Measurements from ENCODE around the gene PIK3R2. TPM values are rescaled to one million over a fixed set of nuclear protein-coding genes. Genes with fewer than 3 reads are reported as not detected.

PIK3R2 gene
- polyA plus RNA-seq, 1 donor (not counting 4 experiments of a cell fraction or from before 2014, with no cell fraction given), result 13.9 TPM

GRCh38 chr19:18171605-18172327 lies 18.8 kb downstream of the PIK3R2 start:
- no peak for FAIRE-seq
- Histone ChIP-seq H2AFZ (ENCODE audit: control insufficient read depth, low read length) (no peak overlapping the region), H3K27me3 (ENCODE audit: control insufficient read depth, extremely low read depth, insufficient read depth, low read length) (no peaks in the 10 kb centered on the region), H3K36me3 (ENCODE audit: control insufficient read depth in 2 of 2, extremely low read depth in 1 of 2, insufficient read depth in 2 of 2, low read length in 2 of 2) (peaks cover 16 to 25% of the 10 kb centered on the region in 2 experiments), H3K27ac (ENCODE audit: control insufficient read depth, insufficient read depth, low read length) (no peak overlapping the region), H3K79me2 (ENCODE audit: control insufficient read depth, insufficient read depth, low read length) (no peaks in the 10 kb centered on the region), H3K4me3 (ENCODE audit: control insufficient read depth in 2 of 3, extremely low read depth in 1 of 3, insufficient read depth in 2 of 3, low read depth in 1 of 3, low read length in 3 of 3) (no peak overlapping the region), H3K4me1 (ENCODE audit: control insufficient read depth, extremely low read depth, insufficient read depth, low read length) (peaks cover 9% of the 10 kb centered on the region), H4K20me1 (ENCODE audit: control insufficient read depth, extremely low read depth, insufficient read depth, low read length) (peaks cover 4% of the 10 kb centered on the region), H3K9me1 (ENCODE audit: control insufficient read depth, extremely low read depth, insufficient read depth, low read length) (no peaks in the 10 kb centered on the region), H3K9me3 (ENCODE audit: control insufficient read depth, low read depth, low read length) (no peaks in the 10 kb centered on the region), H3K9ac (ENCODE audit: control insufficient read depth, extremely low read depth, insufficient read depth, low read length) (no peak overlapping the region), H3K4me2 (ENCODE audit: control insufficient read depth, extremely low read depth, insufficient read depth, low read depth, low read length) (no peak overlapping the region)
- DNase-seq (ENCODE audit: low read depth, low spot score), result no peak
- dilution Hi-C loops (cut with MboI; ENCODE audit: extremely low pct_ligation_motif_present, low sequenced_read_pairs), result no loop called here
- TF ChIP-seq EZH2 (IDR thresholded peaks at IDR 0.05; ENCODE audit: low read length), result no peak
- no peak for TF ChIP-seq CTCF (optimal IDR thresholded peaks at IDR 0.05 in 1 of 3, IDR thresholded peaks at IDR 0.05 in 1 of 3, conservative IDR thresholded peaks at IDR 0.05 in 1 of 3; ENCODE audit: extremely low read depth in 1 of 3, insufficient read depth in 2 of 3, low read length in 3 of 3)

- peaks cover 4% of the 10 kb centered on the region for H4K20me1 ChIP-seq (ENCODE audit: control insufficient read depth, extremely low read depth, insufficient read depth, low read length)
- DNase-seq (ENCODE audit: low read depth, low spot score), result no peak
- no peak for FAIRE-seq
- no peaks in the 10 kb centered on the region for H3K27me3 ChIP-seq (ENCODE audit: control insufficient read depth, extremely low read depth, insufficient read depth, low read length)
- peaks cover 16 to 18% of the 10 kb centered on the region in 2 experiments for H3K36me3 ChIP-seq (ENCODE audit: control insufficient read depth in 2 of 2, extremely low read depth in 1 of 2, insufficient read depth in 2 of 2, low read length in 2 of 2)
- peaks cover 9% of the 10 kb centered on the region for H3K4me1 ChIP-seq (ENCODE audit: control insufficient read depth, extremely low read depth, insufficient read depth, low read length)
- H3K4me2 ChIP-seq (ENCODE audit: control insufficient read depth, extremely low read depth, insufficient read depth, low read depth, low read length), result no peak overlapping the region
- no peak overlapping the region for H3K9ac ChIP-seq (ENCODE audit: control insufficient read depth, extremely low read depth, insufficient read depth, low read length)
- H3K4me3 ChIP-seq (ENCODE audit: control insufficient read depth in 2 of 3, extremely low read depth in 1 of 3, insufficient read depth in 2 of 3, low read depth in 1 of 3, low read length in 3 of 3), result no peak overlapping the region
- no peak for TF ChIP-seq EZH2 (IDR thresholded peaks at IDR 0.05; ENCODE audit: low read length)
- TF ChIP-seq CTCF (optimal IDR thresholded peaks at IDR 0.05 in 1 of 3, IDR thresholded peaks at IDR 0.05 in 1 of 3, conservative IDR thresholded peaks at IDR 0.05 in 1 of 3; ENCODE audit: extremely low read depth in 1 of 3, insufficient read depth in 2 of 3, low read length in 3 of 3), result no peak
- H2AFZ ChIP-seq (ENCODE audit: control insufficient read depth, low read length), result no peak overlapping the region
- H3K9me3 ChIP-seq (ENCODE audit: control insufficient read depth, low read depth, low read length), result no peaks in the 10 kb centered on the region
- dilution Hi-C loops (cut with MboI; ENCODE audit: extremely low pct_ligation_motif_present, low sequenced_read_pairs), result no loop called here
- no peaks in the 10 kb centered on the region for H3K79me2 ChIP-seq (ENCODE audit: control insufficient read depth, insufficient read depth, low read length)
- H3K27ac ChIP-seq (ENCODE audit: control insufficient read depth, insufficient read depth, low read length), result no peak overlapping the region
- no peaks in the 10 kb centered on the region for H3K9me1 ChIP-seq (ENCODE audit: control insufficient read depth, extremely low read depth, insufficient read depth, low read length)
Measured at GRCh38 chr19:18172331-18173053, 19.5 kb downstream of the PIK3R2 start.

All from keratinocyte (primary cell).